A549 (cell line): ENCODE results near the gene MARS1. TPM values are rescaled to one million over a fixed set of nuclear protein-coding genes. Genes with fewer than 3 reads are reported as not detected.

Experiments
- ATAC-seq, 2 experiments: fragments of 200-7000 bp in 1 of 2; fragments of >200 bp in 1 of 2; cut with Nextera tagmentation in 1 of 2; cut with Tn5 transposase in 1 of 2; 3 replicates each; pipeline versions ENCODE4 v1.8.0 to v1.9.1; 2018 to 2020; ENCODE audit warnings: mild to moderate bottlenecking in 1 of 2, moderate library complexity in 1 of 2
- CTCF ChIA-PET: fragments of 300-600 bp; sonication (Branson Sonifier 250); formaldehyde crosslinking; extraction: SDS; loops from one replicate; lab custom pipeline; 2021; ENCODE audit warnings: antibody characterized with exemption, inconsistent platforms; lab: Yijun Ruan, JAX
- POLR2A ChIA-PET: fragments of 350-600 bp; formaldehyde crosslinking; extraction: SDS; loops from one replicate; lab custom pipeline; 2021; ENCODE audit warnings: antibody characterized with exemption, inconsistent platforms; lab: Yijun Ruan, JAX
- DNase-seq, 2 experiments: peaks; one replicate each; pipeline versions ENCODE4 v3.0.0 to v3.0.0-alpha.2; 2011 to 2016; ENCODE audit warnings: low read depth in 1 of 2, low spot score in 1 of 2
- FAIRE-seq: peaks from 2 replicates; lab custom pipeline; 2011; peaks lifted over from hg19 to GRCh38; lab: Jason Lieb, UNC
- H3K27ac ChIP-seq, 2 experiments: fragments of >200 bp; sonication (Bioruptor Twin); formaldehyde crosslinking; 3 replicates each; pipeline ENCODE4 v1.5.1; 2016 to 2017
- H3K4me1 ChIP-seq: fragments of >200 bp; sonication (Bioruptor Twin); formaldehyde crosslinking; 3 replicates; pipeline ENCODE4 v1.6.1; 2016
- H3K4me2 ChIP-seq: fragments of >200 bp; sonication (Bioruptor Twin); formaldehyde crosslinking; 3 replicates; pipeline ENCODE4 v1.6.1; 2016
- H3K4me3 ChIP-seq: fragments of >200 bp; sonication (Bioruptor Twin); formaldehyde crosslinking; 3 replicates; pipeline ENCODE4 v1.5.1; 2016
- H3K9me3 ChIP-seq: fragments of >200 bp; sonication (Bioruptor Twin); formaldehyde crosslinking; 3 replicates; pipeline ENCODE4 v1.6.1; 2016
- CHD2 ChIP-seq: fragments of 150-350 bp; IDR thresholded peaks from 2 replicates; pipeline ENCODE4 v1.6.1; 2014; ENCODE audit warnings: low read length; ENCODE audit not compliant: partially characterized antibody
- CHD4 ChIP-seq: fragments of 200-600 bp; sonication (generic); IDR thresholded peaks from 2 replicates; pipeline ENCODE4 v1.6.1; 2016; ENCODE audit warnings: antibody characterized with exemption, mild to moderate bottlenecking, borderline replicate concordance
- EHMT2 ChIP-seq: fragments of 200-600 bp; sonication (generic); IDR thresholded peaks from 2 replicates; pipeline ENCODE4 v1.6.1; 2016; ENCODE audit warnings: antibody characterized with exemption, low read depth, mild to moderate bottlenecking, moderate library complexity
- FOSB ChIP-seq: fragments of 250-450 bp; sonication (Bioruptor Pico); IDR thresholded peaks from 2 replicates; pipeline ENCODE4 v1.5.0; 2020; ENCODE audit warnings: mild to moderate bottlenecking, moderate library complexity
- GATA3 ChIP-seq: IDR thresholded peaks from 2 replicates; pipeline ENCODE4 v1.6.1; 2012; ENCODE audit warnings: borderline replicate concordance
- HEYL ChIP-seq: fragments of 250-450 bp; sonication (Bioruptor Pico); IDR thresholded peaks from 2 replicates; pipeline ENCODE4 v1.8.0; 2021; ENCODE audit warnings: mild to moderate bottlenecking, moderate library complexity
- HOXB13 ChIP-seq: fragments of 250-450 bp; sonication (Bioruptor Pico); IDR thresholded peaks from 2 replicates; pipeline ENCODE4 v1.5.0; 2020; ENCODE audit warnings: low read depth, mild to moderate bottlenecking, moderate library complexity
- HOXB5 ChIP-seq: fragments of 250-450 bp; sonication (Bioruptor Pico); IDR thresholded peaks from 2 replicates; pipeline ENCODE4 v1.5.0; 2020; ENCODE audit warnings: mild to moderate bottlenecking, moderate library complexity
- MAFK ChIP-seq: fragments of 450-650 bp; IDR thresholded peaks from 2 replicates; pipeline ENCODE4 v1.6.1; 2014; ENCODE audit not compliant: partially characterized antibody
- MYC ChIP-seq: IDR thresholded peaks from 2 replicates; pipeline ENCODE4 v1.6.1; 2012; ENCODE audit warnings: mild to moderate bottlenecking, inconsistent platforms, low read length, improper control_type of control experiment, borderline replicate concordance
- NR3C1 ChIP-seq: fragments of >200 bp; sonication (Bioruptor Twin); formaldehyde crosslinking; IDR thresholded peaks from 3 replicates; pipeline ENCODE4 v1.6.1; 2017
- RCOR1 ChIP-seq: fragments of 150-350 bp; IDR thresholded peaks from 2 replicates; pipeline ENCODE4 v1.6.1; 2014; ENCODE audit warnings: antibody characterized with exemption, low read length, low read depth
- RNF2 ChIP-seq: fragments of 200-600 bp; sonication (generic); IDR thresholded peaks from 2 replicates; pipeline ENCODE4 v1.6.1; 2016; ENCODE audit warnings: low read depth, mild to moderate bottlenecking, antibody characterized with exemption, moderate library complexity, borderline replicate concordance
- ZFP36 ChIP-seq: fragments of 450-650 bp; IDR thresholded peaks from 2 replicates; pipeline ENCODE4 v1.6.1; 2014; ENCODE audit warnings: borderline replicate concordance; ENCODE audit not compliant: partially characterized antibody
- WGBS: methylation state at CpG from one replicate; pipeline ENCODE4 v1.1.6; 2017; ENCODE audit errors: missing lambda C conversion rate; 5-methylcytosine and 5-hydroxymethylcytosine counted together
- polyA plus RNA-seq, 4 experiments: library from polyadenylated mRNA; depleted of rRNA in 3 of 4; stranded (reverse); fragments of >200 nt; fragmentation: RNase III in 1 of 4; extraction: RNeasy Plus Mini Kit Qiagen cat#74134 plus additional on column Dnase treatment in 1 of 4; gene quantifications; 2 replicates in 3 of 4; 3 replicates in 1 of 4; pipeline ENCODE4 v1.2.3, GENCODE V29; 2011 to 2017
- TF ChIP-seq, protein P1 (sequence below): fragments of 150-350 bp; IDR thresholded peaks from 2 replicates; pipeline ENCODE4 v1.6.1; 2014; ENCODE audit warnings: low read depth, mild to moderate bottlenecking, low read length
- TF ChIP-seq, protein P2 (sequence below): fragments of 450-650 bp; IDR thresholded peaks from 2 replicates; pipeline ENCODE4 v1.6.1; 2014; ENCODE audit warnings: antibody characterized with exemption
- TF ChIP-seq, protein P3 (sequence below): IDR thresholded peaks from 2 replicates; pipeline ENCODE4 v1.6.1; 2012

Gene MARS1
- polyA plus RNA-seq, 2 of the 4 experiments (the other 2 are of a cell fraction), result 227 to 372 TPM

DNA sequence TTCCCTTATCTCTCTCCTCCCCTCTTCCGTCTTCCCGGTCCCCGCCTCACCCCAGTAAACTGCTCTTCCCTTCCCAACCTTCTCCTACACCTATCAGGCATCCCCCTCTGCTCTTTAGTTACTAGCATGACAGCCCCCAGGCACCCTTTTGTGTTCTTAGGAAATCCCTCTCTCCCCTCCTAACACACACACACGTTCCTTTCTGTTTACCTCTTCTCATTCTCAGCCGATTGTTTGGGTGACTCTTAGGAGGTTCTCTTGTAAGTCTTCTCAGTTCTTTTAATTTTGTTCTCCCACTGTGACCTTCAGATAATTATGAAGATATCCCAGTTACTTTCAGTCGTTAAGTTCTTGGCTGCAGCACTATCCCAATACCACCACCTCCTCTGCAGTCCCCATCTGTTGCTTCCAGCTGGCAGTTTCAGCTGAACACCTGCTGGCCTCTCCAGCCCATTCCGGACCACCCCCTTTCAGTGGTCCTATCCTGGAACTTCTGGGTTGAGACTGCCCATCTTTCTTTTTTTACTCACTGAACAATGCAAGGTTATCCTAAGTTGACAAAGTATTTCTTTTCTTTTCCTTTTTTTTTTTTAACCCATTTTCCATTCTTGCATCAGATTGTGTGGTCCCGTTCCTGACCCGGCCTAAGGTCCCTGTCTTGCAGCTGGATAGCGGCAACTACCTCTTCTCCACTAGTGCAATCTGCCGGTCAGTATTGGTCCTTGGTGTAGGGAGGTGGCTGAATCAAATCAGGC, 711 bp downstream of the MARS1 start (continued):
- TF ChIP-seq CHD4, result no peak
- TF ChIP-seq CHD2, result no peak

DNA sequence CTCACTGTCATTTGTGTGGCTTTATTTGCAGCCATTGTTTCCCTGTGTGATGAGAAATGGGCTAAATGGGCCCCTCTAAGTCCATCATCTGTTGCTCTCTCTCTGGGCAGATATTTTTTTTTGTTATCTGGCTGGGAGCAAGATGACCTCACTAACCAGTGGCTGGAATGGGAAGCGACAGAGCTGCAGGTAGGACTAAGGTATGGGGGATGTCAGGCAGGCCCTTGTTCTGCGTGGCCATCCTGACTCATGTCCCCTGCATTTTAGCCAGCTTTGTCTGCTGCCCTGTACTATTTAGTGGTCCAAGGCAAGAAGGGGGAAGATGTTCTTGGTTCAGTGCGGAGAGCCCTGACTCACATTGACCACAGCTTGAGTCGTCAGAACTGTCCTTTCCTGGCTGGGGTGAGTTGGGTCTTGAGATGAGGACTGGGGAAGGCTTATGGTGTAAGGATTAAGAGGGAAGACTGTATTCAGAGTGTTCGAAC, 1.3 kb downstream of the MARS1 start:
- Histone ChIP-seq H3K4me3 (peak overlapping the region; percentile 79), H3K27ac (peak overlapping the region; percentile 94 to 99), H3K9me3 (no peaks in the 10 kb centered on the region), H3K4me1 (peaks cover 12% of the 10 kb centered on the region), H3K4me2 (peak overlapping the region; percentile 95)
- TF ChIP-seq MYC (no peak), RCOR1 (no peak), HEYL (no peak), FOSB (no peak), HOXB5 (CRISPR knock-in tag) (no peak), RNF2 (no peak), GATA3 (no peak), ZFP36 (no peak)
- TF ChIP-seq, protein P1, sequence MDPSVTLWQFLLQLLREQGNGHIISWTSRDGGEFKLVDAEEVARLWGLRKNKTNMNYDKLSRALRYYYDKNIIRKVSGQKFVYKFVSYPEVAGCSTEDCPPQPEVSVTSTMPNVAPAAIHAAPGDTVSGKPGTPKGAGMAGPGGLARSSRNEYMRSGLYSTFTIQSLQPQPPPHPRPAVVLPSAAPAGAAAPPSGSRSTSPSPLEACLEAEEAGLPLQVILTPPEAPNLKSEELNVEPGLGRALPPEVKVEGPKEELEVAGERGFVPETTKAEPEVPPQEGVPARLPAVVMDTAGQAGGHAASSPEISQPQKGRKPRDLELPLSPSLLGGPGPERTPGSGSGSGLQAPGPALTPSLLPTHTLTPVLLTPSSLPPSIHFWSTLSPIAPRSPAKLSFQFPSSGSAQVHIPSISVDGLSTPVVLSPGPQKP, result no peak
- TF ChIP-seq, protein P2, sequence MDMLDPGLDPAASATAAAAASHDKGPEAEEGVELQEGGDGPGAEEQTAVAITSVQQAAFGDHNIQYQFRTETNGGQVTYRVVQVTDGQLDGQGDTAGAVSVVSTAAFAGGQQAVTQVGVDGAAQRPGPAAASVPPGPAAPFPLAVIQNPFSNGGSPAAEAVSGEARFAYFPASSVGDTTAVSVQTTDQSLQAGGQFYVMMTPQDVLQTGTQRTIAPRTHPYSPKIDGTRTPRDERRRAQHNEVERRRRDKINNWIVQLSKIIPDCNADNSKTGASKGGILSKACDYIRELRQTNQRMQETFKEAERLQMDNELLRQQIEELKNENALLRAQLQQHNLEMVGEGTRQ, result no peak
- WGBS, result 80% methylated on average over 5 of the region's 5 CpGs
- no peak for DNase-seq
- ChIA-PET POLR2A (no interaction called here), CTCF (interaction anchor here (1.0 to 1.3 kb wide), 2 partner anchors 26 to 30 kb away, joined by 3 to 4 read pairs; no protein-coding TSS in a partner anchor)
- ATAC-seq, result no peak
- FAIRE-seq, result no peak

DNA sequence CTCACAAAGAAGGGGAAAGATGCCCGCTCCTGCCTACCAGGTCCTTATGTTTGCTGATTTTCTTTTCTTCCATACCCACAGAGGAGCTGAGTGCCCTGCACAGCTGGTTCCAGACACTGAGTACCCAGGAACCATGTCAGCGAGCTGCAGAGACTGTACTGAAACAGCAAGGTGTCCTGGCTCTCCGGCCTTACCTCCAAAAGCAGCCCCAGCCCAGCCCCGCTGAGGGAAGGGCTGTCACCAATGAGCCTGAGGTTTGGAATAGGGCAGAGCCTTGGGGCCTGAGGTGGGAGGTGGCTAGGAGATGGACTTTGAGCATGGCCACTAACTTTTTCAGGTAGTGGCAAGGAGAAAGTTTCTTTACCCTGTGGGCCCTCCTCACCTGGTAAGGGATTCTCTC, 2.3 kb downstream of the MARS1 start:
- DNase-seq (no peak), FAIRE-seq (no peak), ATAC-seq (no peak)
- H3K4me3 ChIP-seq, result no peak overlapping the region
- H3K9me3 ChIP-seq, result no peaks in the 10 kb centered on the region
- H3K27ac ChIP-seq, result no peak overlapping the region
- peaks cover 12% of the 10 kb centered on the region for H3K4me1 ChIP-seq
- WGBS, result 96% methylated on average over 4 of the region's 4 CpGs
- ChIA-PET CTCF (interaction anchor here (1.6 to 2.4 kb wide), 3 partner anchors 25 to 31 kb away, joined by 4 to 9 read pairs (median 9); partner anchors contain the start of gene GLI1), POLR2A (interaction anchor here (0.5 kb wide), 1 partner anchor 14 kb away, joined by 4 read pairs; no protein-coding TSS in a partner anchor)
- TF ChIP-seq MAFK (no peak), HOXB13 (no peak), EHMT2 (no peak), NR3C1 (no peak), RNF2 (no peak)
- TF ChIP-seq, protein P3, sequence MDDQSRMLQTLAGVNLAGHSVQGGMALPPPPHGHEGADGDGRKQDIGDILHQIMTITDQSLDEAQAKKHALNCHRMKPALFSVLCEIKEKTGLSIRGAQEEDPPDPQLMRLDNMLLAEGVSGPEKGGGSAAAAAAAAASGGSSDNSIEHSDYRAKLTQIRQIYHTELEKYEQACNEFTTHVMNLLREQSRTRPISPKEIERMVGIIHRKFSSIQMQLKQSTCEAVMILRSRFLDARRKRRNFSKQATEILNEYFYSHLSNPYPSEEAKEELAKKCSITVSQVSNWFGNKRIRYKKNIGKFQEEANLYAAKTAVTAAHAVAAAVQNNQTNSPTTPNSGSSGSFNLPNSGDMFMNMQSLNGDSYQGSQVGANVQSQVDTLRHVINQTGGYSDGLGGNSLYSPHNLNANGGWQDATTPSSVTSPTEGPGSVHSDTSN, result no peak
- peak overlapping the region; percentile 0; the same call in 1 of the 3 replicates for H3K4me2 ChIP-seq
